Osteoblast (primary cell): ENCODE results near the gene NAV3. TPM values are rescaled to one million over a fixed set of nuclear protein-coding genes. Genes with fewer than 3 reads are reported as not detected.
A peak's percentile ranks its signal among the peaks of the same experiment; 100 is the strongest.

Source experiments
- DNase-seq: peaks from one replicate; pipeline ENCODE4 v3.0.0; 2011; ENCODE audit warnings: low spot score, mixed read lengths; ENCODE audit not compliant: insufficient read length; ENCODE audit errors: missing footprints
- H2AFZ ChIP-seq: 2 replicates; pipeline ENCODE4 v1.6.0; 2011; ENCODE audit warnings: mild to moderate bottlenecking, low read length
- H3K27ac ChIP-seq: 2 replicates; pipeline ENCODE4 v1.5.1; 2011; ENCODE audit warnings: mild to moderate bottlenecking, low read depth, low read length, moderate library complexity
- H3K27me3 ChIP-seq: 2 replicates; pipeline ENCODE4 v1.6.0; 2012; ENCODE audit warnings: mild to moderate bottlenecking, control low read depth, inconsistent platforms, low read length, moderate library complexity; ENCODE audit not compliant: insufficient read depth
- H3K36me3 ChIP-seq: 2 replicates; pipeline ENCODE4 v1.5.1; 2011; ENCODE audit warnings: mild to moderate bottlenecking, low read length, control low read depth, moderate library complexity; ENCODE audit not compliant: insufficient read depth
- H3K4me1 ChIP-seq: 2 replicates; pipeline ENCODE4 v1.5.1; 2011; ENCODE audit warnings: mild to moderate bottlenecking, low read length, control low read depth, moderate library complexity; ENCODE audit not compliant: insufficient read depth
- H3K4me2 ChIP-seq: 2 replicates; pipeline ENCODE4 v1.6.0; 2011; ENCODE audit warnings: mild to moderate bottlenecking, low read length; ENCODE audit not compliant: insufficient read depth
- H3K4me3 ChIP-seq: fragments of 200-600 bp; sonication (generic); 3 replicates; pipeline ENCODE4 v1.5.1; 2012; ENCODE audit warnings: mild to moderate bottlenecking, low read length, inconsistent platforms; ENCODE audit not compliant: insufficient read depth
- H3K79me2 ChIP-seq: 2 replicates; pipeline ENCODE4 v1.6.0; 2012; ENCODE audit warnings: mild to moderate bottlenecking, low read length, control low read depth, inconsistent platforms; ENCODE audit not compliant: insufficient read depth
- H3K9me3 ChIP-seq: 2 replicates; pipeline ENCODE4 v1.5.1; 2011; ENCODE audit warnings: low read depth, low read length, control low read depth
- H4K20me1 ChIP-seq: 2 replicates; pipeline ENCODE4 v1.6.0; 2012; ENCODE audit warnings: mild to moderate bottlenecking, low read length, control low read depth; ENCODE audit not compliant: insufficient read depth
- total RNA-seq: library from RNA; depleted of rRNA; stranded (reverse); fragments of >200 nt; gene quantifications from 2 replicates; pipeline ENCODE4 v1.2.3, GENCODE V29; 2012
- TF ChIP-seq, protein P1 (sequence below): IDR thresholded peaks from 2 replicates; pipeline ENCODE4 v1.5.1; 2011; ENCODE audit warnings: mild to moderate bottlenecking, low read depth, low read length, moderate library complexity; ENCODE audit errors: extremely low read depth

The NAV3 gene
- total RNA-seq, 1 donor: 84.7 TPM

DNA sequence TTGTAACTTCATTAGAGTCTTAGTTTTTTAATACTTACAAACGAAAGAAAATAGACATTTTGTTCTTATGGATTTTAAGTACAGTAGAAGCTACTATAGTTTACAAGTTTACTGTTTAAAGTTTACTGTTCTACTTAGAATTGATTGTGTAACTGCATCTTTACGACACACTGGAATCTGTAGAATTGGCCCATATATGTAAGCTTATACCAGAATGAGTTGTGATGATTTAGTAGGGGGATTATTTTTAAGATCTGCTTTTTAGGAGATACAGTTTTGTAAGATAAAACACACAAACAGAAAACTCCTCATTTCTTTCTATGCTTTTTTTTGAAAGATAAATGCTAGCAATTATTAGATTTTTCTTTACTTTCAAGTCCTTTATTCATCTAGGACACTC, 30.2 kb upstream of the NAV3 start:
- Histone ChIP-seq H3K4me1 (peaks cover 9% of the 10 kb centered on the region), H4K20me1 (no peaks in the 10 kb centered on the region), H3K4me3 (no peak overlapping the region), H2AFZ (no peak overlapping the region), H3K27ac (no peak overlapping the region), H3K4me2 (no peak overlapping the region), H3K79me2 (no peaks in the 10 kb centered on the region), H3K9me3 (no peaks in the 10 kb centered on the region), H3K36me3 (no peaks in the 10 kb centered on the region), H3K27me3 (no peaks in the 10 kb centered on the region)
- TF ChIP-seq, protein P1, sequence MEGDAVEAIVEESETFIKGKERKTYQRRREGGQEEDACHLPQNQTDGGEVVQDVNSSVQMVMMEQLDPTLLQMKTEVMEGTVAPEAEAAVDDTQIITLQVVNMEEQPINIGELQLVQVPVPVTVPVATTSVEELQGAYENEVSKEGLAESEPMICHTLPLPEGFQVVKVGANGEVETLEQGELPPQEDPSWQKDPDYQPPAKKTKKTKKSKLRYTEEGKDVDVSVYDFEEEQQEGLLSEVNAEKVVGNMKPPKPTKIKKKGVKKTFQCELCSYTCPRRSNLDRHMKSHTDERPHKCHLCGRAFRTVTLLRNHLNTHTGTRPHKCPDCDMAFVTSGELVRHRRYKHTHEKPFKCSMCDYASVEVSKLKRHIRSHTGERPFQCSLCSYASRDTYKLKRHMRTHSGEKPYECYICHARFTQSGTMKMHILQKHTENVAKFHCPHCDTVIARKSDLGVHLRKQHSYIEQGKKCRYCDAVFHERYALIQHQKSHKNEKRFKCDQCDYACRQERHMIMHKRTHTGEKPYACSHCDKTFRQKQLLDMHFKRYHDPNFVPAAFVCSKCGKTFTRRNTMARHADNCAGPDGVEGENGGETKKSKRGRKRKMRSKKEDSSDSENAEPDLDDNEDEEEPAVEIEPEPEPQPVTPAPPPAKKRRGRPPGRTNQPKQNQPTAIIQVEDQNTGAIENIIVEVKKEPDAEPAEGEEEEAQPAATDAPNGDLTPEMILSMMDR: no peak
- DNase-seq: no peak

DNA sequence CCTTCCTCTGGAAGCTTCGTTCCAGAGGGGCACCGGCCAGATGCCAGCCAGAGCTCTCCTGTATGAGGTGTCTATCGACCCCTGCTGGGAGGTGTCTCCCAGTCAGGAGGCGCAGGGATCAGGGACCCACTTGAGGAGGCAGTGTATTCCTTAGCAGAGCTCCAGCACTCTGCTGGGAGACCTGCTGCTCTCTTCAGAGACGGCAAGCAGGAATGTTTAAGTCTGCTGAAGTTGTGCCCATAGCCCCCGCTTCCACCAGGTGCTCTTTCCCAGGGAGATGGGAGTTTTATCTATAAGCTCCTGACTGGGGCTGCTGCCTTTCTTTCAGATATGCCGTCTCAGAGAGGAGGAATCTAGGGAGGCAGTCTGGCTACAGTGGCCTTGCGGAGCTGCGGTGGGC, 22.2 kb upstream of the NAV3 start:
- no peaks in the 10 kb centered on the region for H3K36me3 ChIP-seq
- no peaks in the 10 kb centered on the region for H3K27me3 ChIP-seq
- H3K79me2 ChIP-seq: no peaks in the 10 kb centered on the region
- no peak overlapping the region for H3K27ac ChIP-seq
- TF ChIP-seq, protein P1: no peak
- H3K4me2 ChIP-seq: no peak overlapping the region
- H4K20me1 ChIP-seq: no peaks in the 10 kb centered on the region
- no peaks in the 10 kb centered on the region for H3K9me3 ChIP-seq
- H3K4me1 ChIP-seq: no peaks in the 10 kb centered on the region
- H3K4me3 ChIP-seq: no peak overlapping the region
- no peak overlapping the region for H2AFZ ChIP-seq
- DNase-seq: no peak

DNA sequence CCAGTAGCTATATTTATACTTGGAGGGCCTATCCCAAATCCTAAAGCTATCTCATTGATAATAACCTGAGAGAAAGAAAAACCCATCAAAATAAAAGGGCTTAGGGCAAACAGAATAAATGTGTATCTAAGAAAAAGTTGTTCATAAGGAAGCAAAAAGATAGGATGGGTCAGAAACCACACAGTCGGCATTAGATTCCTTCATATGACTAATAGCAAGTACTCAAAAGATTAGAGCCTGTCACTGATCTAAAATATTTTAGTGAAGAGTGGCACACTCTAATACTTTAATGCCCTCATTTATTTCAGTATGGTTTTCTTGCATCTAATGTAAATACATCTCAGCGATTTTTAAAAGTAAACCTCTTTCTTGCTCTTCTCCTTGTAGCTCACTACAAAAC, 17.1 kb upstream of the NAV3 start:
- no peaks in the 10 kb centered on the region for H3K36me3 ChIP-seq
- no peak overlapping the region for H3K27ac ChIP-seq
- TF ChIP-seq, protein P1: no peak
- H3K4me1 ChIP-seq: peaks cover 3% of the 10 kb centered on the region
- H3K9me3 ChIP-seq: no peaks in the 10 kb centered on the region
- H3K27me3 ChIP-seq: no peaks in the 10 kb centered on the region
- H4K20me1 ChIP-seq: no peaks in the 10 kb centered on the region
- no peak overlapping the region for H3K4me2 ChIP-seq
- H3K79me2 ChIP-seq: no peaks in the 10 kb centered on the region
- no peak overlapping the region for H3K4me3 ChIP-seq
- no peak for DNase-seq
- H2AFZ ChIP-seq: no peak overlapping the region

DNA sequence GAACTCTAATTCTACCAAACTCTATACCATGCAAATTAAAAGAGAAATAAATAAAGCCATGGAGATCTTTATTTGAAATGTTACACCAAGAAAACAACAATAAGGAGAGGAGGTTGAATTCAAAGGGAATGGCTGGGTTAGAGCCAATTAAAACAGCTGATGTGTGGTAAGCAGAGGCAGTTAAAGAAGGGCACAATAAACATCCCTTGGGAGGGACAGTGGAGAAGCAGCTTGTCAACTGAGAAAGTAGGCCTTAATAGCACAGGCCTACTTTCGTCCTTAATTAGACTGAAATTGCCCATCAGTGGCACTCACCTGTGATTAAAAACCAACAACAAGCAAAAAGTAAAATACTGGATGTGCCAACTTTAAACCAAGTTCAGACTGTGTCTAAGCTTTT, 16.3 kb upstream of the NAV3 start:
- no peak overlapping the region for H3K27ac ChIP-seq
- H3K79me2 ChIP-seq: no peaks in the 10 kb centered on the region
- H4K20me1 ChIP-seq: no peaks in the 10 kb centered on the region
- TF ChIP-seq, protein P1: no peak
- DNase-seq: peak; percentile 38
- no peaks in the 10 kb centered on the region for H3K36me3 ChIP-seq
- H2AFZ ChIP-seq: no peak overlapping the region
- peaks cover 3% of the 10 kb centered on the region for H3K4me1 ChIP-seq
- no peaks in the 10 kb centered on the region for H3K9me3 ChIP-seq
- no peak overlapping the region for H3K4me3 ChIP-seq
- no peak overlapping the region for H3K4me2 ChIP-seq
- no peaks in the 10 kb centered on the region for H3K27me3 ChIP-seq
